Left colon (tissue), 2 donors: ENCODE results near the gene LYST. TPM values are rescaled to one million over a fixed set of nuclear protein-coding genes. Genes with fewer than 3 reads are reported as not detected.

Experiments
- ATAC-seq: fragments of 200-7000 bp; cut with Tn5 transposase; one replicate; pipeline ENCODE4 v1.9.1; 2020; ENCODE audit warnings: mild to moderate bottlenecking, moderate library complexity
- DNase-seq, 2 donors: peaks; one replicate each; pipeline ENCODE4 v3.0.0-alpha.2; 2020
- intact Hi-C, 2 donors: fragments of 100-400 bp; cut with DNase I in 1 of 2; cut with micrococcal nuclease in 1 of 2; formaldehyde crosslinking; loops; one replicate each; pipeline versions ENCODE4 v1.11.2 to v1.14.0; 2022; cut with DNase I, micrococcal nuclease
- total RNA-seq, 2 donors: library from RNA; stranded (reverse); fragmentation: NEBNext Ultra II Directional; extraction: Animal tissue kit (Norgen Biotek cat#: 25700); gene quantifications; one replicate each; pipeline ENCODE4 v1.2.1, GENCODE V29; 2021
- donor health status: DM: no; HTN: no; CAD: no.
- donor health status: DM: yes; HTN: yes; CAD: no.

Gene LYST
- total RNA-seq, 2 donors from 2014 or later = 22.4 to 31.1 TPM

DNA sequence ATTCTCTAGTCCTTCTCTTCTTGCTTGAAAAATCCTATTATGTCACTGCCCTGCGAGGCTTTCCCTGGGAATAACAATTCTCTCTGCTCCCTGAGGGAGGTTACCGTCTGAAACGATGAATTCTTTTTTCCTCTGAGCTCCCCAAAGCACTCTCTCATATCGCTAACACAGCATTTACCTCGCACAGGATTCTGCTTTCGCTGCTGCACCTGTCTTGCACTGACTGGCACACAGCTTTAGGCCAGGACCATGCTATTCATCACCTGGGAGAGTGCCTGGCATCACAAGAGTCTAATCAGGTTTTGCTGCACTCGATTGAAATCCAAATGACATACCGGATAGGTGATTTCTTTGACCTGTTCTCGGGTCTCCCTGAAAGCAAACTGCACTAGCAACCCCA is 164.3 kb downstream of the LYST start:
- intact Hi-C loops = no loop called here
- ATAC-seq (no peak), DNase-seq (no peak)

DNA sequence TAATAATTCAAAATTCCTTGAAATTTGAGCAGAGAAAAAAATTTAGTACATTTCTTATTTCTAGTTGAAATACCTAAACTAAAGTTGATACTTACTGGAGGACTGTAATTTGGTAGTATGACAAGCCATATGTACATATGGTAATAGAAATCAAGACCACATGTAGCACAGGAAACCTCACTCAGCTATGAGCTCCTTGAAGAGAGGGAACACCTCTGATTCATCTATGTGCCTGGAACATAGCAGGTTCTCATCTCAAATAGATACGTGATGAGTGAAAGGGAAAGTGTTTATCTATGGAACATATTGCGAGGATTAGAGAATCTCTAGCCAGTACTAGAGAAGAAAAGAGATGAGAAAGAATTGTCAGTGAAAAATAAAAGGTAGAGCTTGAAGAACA is 169.2 kb downstream of the LYST start:
- DNase-seq = no peak
- intact Hi-C loops = no loop called here
- no peak for ATAC-seq

DNA sequence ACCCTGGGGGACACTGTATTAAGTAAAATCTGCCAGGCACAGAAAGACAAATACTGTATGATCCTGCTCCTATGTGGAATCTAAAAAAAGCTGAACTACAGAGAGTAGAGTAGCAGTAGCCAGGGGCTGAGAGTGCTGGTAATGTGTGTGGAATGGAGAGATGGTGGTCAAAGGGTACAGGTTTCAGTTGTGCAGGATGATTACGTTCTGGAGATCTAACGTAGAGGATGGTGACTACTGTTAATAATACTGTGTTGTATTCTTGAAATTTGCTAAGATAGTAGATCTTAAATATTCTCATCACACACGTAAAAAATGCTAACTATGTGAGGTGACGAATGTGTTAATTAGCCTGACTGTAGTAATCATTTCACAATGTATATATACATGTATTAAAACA is 177.3 kb downstream of the LYST start:
- intact Hi-C loops = no loop called here
- no peak for DNase-seq
- ATAC-seq = no peak

DNA sequence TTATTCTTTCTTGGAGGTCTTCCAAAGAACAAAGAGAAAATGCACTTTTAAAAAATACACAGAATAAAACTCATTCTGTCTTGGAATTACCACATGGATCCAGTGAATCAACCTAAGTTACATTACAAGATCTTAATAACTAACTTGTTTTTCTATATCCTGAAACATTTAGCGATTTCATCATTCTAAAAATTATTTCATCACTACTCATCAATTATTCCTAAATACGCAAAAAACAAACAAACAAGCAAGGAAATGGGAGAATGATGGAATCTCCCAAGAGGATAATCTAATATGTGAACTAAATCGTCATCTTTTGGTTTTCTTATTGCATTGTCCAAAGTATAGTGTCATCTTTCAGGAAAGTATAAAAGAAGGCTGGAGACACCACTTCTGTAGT is 178.6 kb downstream of the LYST start:
- DNase-seq (no peak), ATAC-seq (no peak)
- intact Hi-C loops = no loop called here

DNA sequence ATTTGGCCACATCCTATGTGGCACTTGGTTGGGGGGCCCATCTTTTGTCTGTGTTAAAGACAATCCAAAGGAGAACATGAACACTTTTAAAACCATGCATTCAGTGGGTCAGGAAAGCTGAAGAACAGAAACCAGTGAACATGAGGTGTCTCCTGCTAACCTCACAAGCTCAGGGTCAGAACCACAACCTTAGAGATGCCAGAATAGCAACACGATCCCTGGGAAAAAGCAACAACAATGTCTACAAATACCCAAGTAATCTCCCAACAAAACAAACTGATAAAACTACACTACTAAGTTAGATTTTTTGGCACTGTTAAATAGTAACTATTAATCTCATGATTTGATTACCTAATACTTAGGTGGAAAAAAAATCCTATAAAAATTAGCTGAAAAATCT is 183.1 kb downstream of the LYST start:
- no peak for ATAC-seq
- intact Hi-C loops = no loop called here
- DNase-seq = no peak

DNA sequence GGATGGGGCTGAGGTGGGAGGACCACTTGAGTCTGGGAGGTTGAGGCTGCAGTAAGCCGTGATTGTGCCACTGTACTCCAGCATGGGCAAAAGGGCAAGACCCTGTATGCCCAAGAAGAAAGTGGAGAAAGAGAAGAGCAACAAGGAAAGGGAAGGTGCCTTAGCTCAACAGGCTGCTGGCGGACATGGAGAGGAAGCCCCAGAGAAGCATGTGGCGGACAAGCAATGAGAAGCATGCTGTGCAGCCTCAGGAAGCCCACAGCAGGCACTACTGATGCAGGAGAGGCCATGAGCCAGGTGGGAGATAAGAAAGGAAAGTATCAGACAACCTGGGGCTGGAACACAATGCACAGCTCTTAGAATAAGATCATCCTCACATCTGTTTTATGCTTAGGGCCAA is 184.5 kb downstream of the LYST start:
- DNase-seq (no peak), ATAC-seq (no peak)
- intact Hi-C loops = no loop called here

DNA sequence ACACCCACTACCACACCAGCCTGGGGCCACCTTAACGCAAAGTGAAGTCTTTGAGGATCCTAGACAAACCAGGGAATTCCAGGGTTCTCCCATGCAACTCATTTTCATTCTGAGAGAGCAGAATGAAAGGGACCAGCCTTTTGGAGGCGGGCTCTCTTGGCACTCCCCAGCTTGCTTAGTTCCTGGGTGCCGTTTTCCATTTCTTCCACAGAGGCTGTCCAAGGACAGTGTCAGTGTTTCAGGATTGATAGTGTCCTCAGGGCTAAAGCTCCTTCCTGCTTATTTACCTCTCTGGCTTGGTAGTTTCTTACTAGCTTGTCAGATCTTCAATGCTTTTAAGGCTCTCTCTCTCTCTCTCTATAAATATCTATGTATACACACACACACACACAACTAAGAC is 187.1 kb downstream of the LYST start:
- DNase-seq (peak in 1 of 2 donors; percentile 4), ATAC-seq (peak; percentile 66)
- intact Hi-C loops = no loop called here

DNA sequence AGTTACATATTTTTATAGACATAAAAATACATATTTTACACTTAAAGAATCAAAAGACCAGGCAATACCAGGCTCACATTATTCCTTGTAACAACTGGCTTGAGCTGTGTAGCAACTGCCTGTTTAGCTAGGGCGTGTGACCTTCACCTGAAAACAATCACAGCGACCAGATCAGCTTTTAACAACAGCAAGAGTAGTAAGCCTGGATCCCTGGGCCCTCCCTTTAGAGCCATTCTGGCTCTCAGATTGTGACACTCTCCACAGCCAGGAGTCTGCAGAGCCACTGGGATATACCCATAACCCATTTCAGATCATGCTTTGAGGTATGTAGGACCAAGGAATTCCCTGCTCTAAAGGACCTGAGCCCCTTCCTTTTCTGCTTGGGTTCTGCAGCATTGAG is 187.7 kb downstream of the LYST start:
- ATAC-seq = peak; percentile 89
- intact Hi-C loops = no loop called here
- DNase-seq = no peak

DNA sequence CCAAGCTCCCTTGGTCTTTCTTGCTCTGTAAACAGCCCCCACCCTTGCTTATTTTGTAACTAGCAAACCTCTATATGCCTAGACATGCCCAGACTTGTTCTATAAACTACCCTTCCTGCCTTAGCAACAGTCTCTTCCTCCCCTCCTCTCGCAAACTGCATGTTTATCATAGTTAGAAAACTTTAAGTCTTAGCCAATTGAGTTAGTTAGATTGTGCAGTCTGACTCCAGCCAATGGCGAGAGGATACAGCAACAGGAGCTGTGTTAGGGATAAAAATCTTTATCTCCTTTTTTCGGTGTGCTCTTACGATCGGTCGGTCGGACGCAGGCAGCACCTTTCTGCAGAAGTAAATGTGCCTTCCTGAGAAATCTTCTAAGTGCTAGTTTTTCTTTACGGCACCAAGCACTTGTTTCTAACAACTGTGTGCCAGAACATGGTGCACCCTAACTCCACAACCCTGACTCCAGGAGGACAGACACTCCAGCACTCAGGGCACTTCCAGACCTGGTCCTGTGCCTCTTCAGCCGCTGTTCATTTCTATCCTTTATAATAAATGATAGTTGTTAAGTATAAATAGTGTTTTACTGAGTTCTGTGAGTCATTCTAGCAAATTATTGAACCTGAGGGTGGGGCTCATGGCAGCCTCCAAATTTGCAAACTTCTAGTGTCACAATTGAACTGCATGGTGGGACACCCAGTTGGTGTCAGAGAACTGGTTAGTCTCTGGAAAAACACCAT is 191.4 kb downstream of the LYST start:
- intact Hi-C loops = no loop called here
- ATAC-seq (no peak), DNase-seq (no peak)

DNA sequence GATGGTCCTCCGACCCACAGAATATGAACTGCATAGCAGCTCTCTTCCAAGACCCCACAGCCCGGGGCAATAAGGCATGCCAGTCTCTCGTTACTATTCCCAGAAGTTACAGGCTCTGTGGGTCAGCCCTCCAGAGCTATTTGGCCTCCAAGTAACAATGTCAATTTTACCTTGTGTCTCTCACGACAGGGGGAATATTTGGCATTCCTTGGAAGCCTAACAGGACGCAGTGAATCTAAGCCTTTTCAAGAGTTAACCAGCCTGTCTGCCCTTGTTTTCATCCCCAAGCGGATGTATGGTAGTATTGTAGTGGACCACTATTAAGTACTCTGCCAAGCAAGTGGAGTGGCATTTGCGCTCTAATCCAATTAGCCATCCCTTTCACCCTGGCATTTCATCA is 192.7 kb downstream of the LYST start:
- no peak for DNase-seq
- intact Hi-C loops = no loop called here
- ATAC-seq = no peak

DNA sequence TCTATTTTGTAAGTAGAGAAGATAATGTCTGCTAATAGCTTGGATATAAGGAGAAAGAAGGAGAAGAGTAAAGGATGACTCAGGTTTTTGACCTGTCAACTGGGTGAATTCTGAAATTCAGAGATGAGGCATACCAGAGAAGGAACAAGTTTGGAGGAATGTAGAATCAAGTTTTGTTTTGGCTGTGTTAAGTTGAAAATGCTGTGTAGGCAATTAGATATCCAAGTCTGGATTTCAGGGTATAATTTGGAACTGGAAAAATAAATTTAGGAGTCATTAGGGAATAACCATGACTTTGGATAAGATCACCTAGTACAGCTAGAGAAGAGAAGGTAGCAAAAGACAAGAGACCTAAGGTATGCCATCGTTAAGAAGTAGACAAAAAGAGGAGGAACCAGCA is 194.7 kb downstream of the LYST start:
- DNase-seq (no peak), ATAC-seq (no peak)
- intact Hi-C loops = no loop called here

DNA sequence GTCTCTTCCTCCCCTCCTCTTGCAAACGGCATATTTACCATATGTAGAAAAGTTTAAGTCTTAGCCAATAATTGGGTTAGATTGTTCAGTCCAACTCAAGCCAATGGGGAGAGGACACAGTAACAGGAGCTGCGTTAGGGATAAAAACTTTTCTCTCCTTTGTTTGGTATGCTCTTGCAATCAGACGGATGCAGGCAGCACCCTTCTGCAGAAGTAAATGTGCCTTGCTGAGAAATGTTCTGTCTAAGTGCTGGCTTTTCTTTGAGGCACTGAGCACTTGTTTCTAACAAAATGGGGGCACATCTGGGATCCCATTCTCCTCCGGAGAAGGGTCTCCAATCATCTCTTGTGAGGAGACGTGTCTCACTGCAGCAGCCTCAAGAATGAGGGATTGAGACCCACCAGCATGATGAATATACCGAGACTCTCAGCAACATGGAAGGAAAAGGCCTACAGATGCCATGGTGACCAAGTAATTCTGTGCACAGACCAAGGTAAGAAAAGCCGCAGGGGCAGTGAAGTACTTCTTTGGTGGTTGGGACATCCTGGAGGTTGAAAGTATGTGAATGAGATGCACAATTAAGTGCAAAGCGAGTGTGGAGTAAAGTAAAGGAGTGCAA is 196.4 kb downstream of the LYST start:
- no peak for ATAC-seq
- intact Hi-C loops = no loop called here

DNA sequence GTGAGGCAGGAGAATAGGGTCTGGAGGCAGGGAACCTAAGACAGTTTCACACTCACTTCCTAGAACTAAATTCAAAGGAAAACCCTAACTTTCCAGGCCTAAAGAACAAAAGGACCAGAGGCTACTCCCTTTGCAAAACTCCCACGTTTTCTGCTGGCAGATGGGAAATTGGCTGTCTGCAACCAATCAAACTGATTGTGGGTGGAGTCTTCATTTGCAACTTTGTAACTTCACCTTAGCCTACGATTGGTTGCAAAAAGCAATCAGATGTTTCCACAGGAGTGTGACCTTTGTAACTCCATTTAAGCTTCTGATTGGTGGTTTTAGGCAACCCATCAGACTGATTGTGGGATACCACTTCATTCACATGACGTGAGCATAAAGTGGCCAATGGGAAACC is 197.4 kb downstream of the LYST start:
- DNase-seq (no peak), ATAC-seq (no peak)
- intact Hi-C loops = no loop called here

More for the DNA sequence above, 196.4 kb downstream of the LYST start:
- no peak for DNase-seq

DNA sequence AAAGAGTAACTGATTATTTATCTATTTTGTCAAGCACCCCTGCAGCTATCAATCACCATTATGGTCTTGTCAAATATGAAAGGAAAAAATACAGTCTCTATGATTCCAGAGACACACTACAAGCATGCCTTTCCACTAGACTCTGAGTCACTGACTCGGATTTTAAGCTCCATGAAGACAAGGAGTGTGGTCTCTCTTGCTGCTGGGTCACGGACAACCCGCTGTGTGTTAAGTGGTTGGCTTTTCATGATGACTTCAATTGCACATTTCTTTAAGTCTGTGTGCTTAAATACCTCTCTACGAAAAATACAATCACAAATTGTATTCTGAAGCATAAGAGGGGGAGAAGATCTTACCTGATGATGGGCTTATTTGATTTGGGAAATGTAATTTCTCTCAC is 203.1 kb downstream of the LYST start:
- DNase-seq (no peak), ATAC-seq (no peak)

DNA sequence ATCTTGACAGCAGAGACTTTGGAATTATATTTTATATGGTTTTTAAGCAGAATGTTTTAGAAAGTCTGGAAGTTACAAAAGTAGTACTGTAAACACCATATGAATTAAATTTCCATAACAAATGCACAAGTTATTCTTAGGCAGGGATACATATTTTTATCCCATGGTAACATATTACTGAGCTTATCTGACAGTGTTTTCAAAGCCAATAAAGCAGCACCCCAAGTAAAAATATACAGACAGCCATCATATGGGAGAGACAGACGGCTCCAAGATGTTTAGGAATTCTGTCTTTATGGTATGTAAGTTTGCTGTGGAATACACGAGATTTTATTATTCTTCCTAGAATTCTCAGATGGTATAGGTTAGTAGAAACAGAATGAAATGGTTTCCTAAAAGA is 205.1 kb downstream of the LYST start:
- intact Hi-C loops = no loop called here
- DNase-seq (no peak), ATAC-seq (no peak)

More for the DNA sequence above, 203.1 kb downstream of the LYST start:
- intact Hi-C loops = no loop called here

DNA sequence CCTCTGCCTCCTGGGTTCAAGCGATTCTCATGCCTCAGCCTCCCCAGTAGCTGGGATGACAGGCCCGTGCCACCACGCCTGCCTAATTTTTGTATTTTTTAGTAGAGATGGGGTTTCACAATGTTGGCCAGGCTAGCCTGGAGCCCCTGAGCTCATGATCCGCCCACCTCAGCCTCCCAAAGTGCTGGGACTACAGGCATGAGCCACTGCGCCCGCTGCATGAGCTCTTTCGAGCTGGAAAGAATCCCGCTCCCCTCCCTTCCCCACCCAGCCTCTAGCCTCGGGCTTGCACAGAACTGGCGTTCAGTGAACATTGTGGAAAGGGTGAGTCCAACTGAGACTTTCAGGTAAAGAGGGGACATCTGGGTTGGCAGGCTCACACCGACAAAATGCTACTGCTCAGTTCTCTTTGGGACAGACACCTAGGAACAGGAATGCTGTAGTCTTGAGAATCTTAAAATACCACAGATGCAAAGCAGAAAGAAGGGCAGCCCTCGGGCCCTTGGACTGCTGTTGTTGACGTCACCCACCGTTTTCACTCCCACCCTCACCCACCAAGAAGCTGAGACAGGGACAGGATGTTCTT is 207.4 kb downstream of the LYST start:
- intact Hi-C loops = no loop called here
- ATAC-seq (no peak), DNase-seq (no peak)

DNA sequence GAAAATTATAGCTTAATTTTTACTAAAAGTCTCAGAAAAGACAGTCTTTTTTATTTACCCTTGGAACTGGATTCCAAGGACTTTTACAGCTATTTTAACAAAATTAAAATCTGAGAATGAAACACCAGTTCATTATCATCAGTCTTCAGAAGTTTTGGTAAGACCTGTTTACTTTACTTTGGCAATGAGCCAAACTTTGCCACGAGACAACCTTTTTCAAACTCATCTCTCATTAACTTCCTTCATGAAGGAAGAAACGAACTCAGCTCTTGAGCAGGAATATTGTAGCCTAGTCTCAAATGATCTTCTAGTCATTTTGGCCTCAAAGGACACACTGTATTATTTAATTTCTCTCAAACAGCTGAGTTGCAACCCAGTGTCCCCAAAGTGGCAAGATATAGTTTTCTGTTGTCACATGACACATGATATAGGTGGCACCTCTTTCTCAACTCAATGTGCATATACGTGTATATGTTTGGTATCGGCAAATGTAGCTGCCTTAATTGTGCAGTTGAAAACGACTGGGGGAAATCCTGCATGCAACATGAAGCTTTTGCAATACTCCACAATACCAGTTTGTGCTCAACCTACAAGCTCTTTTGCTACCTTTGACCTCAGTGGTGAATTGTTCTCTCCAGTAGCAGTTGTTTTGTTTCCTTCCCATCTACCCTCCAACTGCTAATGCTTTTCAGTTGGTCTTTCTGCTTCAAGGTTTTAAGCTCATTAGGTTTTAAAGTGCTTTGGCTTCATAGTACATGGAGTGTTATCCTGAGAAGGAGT is 208.8 kb downstream of the LYST start:
- intact Hi-C loops = no loop called here
- ATAC-seq (peak; percentile 23), DNase-seq (no peak)

DNA sequence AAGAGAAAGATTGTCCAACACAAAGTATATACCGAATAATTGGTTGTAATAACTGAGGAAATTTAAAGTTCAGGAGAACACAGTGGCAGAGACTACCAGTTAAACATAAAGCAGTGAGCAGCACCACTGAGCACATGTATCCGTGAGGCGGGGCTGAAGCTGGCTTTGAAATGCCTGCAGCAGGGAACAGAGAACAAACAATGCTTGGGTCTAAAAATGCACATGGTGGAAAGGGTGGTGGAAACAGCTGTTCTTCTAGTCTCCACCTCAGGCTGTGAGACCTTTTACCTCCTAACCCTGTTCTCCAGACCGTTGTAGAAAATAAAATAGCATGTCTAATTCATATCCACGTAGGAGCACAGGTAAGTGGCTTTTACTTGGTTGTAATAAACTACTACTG is 209.4 kb downstream of the LYST start:
- no peak for DNase-seq
- ATAC-seq = peak; percentile 83
- intact Hi-C loops = no loop called here

DNA sequence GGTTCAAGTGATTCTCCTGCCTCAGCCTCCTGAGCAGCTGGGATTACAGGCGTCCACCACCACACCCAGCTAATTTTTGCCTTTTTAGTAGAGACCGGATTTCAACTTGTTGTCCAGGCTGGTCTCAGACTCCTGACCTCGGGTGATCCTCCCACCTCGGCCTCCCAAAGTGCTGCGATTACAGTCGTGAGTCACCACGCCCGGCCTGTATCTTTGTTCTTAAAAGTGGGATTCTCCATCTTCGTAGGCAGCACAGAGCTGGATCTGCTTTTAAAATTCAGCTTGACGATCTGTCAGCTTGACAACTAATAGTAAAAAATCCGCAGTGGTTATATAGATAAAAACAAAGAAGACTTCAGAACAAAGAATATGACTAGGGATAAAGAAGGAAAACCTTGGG is 214.3 kb downstream of the LYST start:
- ATAC-seq = no peak
- intact Hi-C loops = no loop called here
- DNase-seq = no peak
